IPS-18a (cell line): ENCODE data around the gene TSPEAR.
"Not testable (repeated sequence)": the region's sequence is repeated elsewhere in the genome, so short reads cannot be mapped to it uniquely, and the experiment has no call there.

Source experiments
- H3K27ac ChIP-seq: one replicate; pipeline ENCODE4 v1.5.1; 2013; ENCODE audit warnings: low read length
- H3K27me3 ChIP-seq: one replicate; pipeline ENCODE4 v1.6.1; 2013; ENCODE audit warnings: mild to moderate bottlenecking, low read length; ENCODE audit not compliant: control insufficient read depth, insufficient read depth
- H3K36me3 ChIP-seq: one replicate; pipeline ENCODE4 v1.6.1; 2013; ENCODE audit warnings: low read depth, low read length; ENCODE audit not compliant: control insufficient read depth
- H3K4me1 ChIP-seq: one replicate; pipeline ENCODE4 v1.6.1; 2013; ENCODE audit warnings: low read depth, low read length; ENCODE audit not compliant: control insufficient read depth
- H3K4me3 ChIP-seq: one replicate; pipeline ENCODE4 v1.5.1; 2013; ENCODE audit warnings: low read length
- H3K9ac ChIP-seq: one replicate; pipeline ENCODE4 v1.6.1; 2013; ENCODE audit warnings: mild to moderate bottlenecking, low read length, moderate library complexity
- H3K9me3 ChIP-seq: one replicate; pipeline ENCODE4 v1.6.1; 2013; ENCODE audit warnings: low read depth, low read length; ENCODE audit not compliant: control insufficient read depth

The TSPEAR gene

GRCh38 chr21:44558329-44558675 is 153.1 kb downstream of the TSPEAR start:
- H3K27ac ChIP-seq, H3K9me3 ChIP-seq, H3K27me3 ChIP-seq, H3K4me1 ChIP-seq, H3K36me3 ChIP-seq, H3K9ac ChIP-seq, H3K4me3 ChIP-seq: not testable (repeated sequence)

GRCh38 chr21:44557491-44558328 is 153.7 kb downstream of the TSPEAR start:
- Histone ChIP-seq H3K27me3 (no peaks in the 10 kb centered on the region), H3K27ac (no peak overlapping the region), H3K36me3 (no peaks in the 10 kb centered on the region), H3K4me1 (peaks cover 4% of the 10 kb centered on the region), H3K4me3 (no peak overlapping the region), H3K9me3 (no peaks in the 10 kb centered on the region), H3K9ac (no peak overlapping the region)

GRCh38 chr21:44556879-44557278 is 154.5 kb downstream of the TSPEAR start:
- H3K9me3 ChIP-seq: no peaks in the 10 kb centered on the region
- H3K9ac ChIP-seq: no peak overlapping the region
- no peak overlapping the region for H3K27ac ChIP-seq
- H3K4me3 ChIP-seq: no peak overlapping the region
- no peaks in the 10 kb centered on the region for H3K27me3 ChIP-seq
- H3K4me1 ChIP-seq: peaks cover 10% of the 10 kb centered on the region
- no peaks in the 10 kb centered on the region for H3K36me3 ChIP-seq

GRCh38 chr21:44555200-44555875 is 156.0 kb downstream of the TSPEAR start:
- Histone ChIP-seq H3K27ac (no peak overlapping the region), H3K9me3 (no peaks in the 10 kb centered on the region), H3K27me3 (no peaks in the 10 kb centered on the region), H3K36me3 (no peaks in the 10 kb centered on the region), H3K4me3 (no peak overlapping the region), H3K9ac (no peak overlapping the region), H3K4me1 (peaks cover 10% of the 10 kb centered on the region)

GRCh38 chr21:44552681-44553080 is 158.7 kb downstream of the TSPEAR start:
- Histone ChIP-seq H3K27me3 (no peaks in the 10 kb centered on the region), H3K4me3 (no peak overlapping the region), H3K9ac (no peak overlapping the region), H3K9me3 (no peaks in the 10 kb centered on the region), H3K27ac (no peak overlapping the region), H3K4me1 (peaks cover 30% of the 10 kb centered on the region), H3K36me3 (no peaks in the 10 kb centered on the region)

- Histone ChIP-seq H3K4me3 (no peak overlapping the region), H3K9ac (no peak overlapping the region), H3K27me3 (no peaks in the 10 kb centered on the region), H3K4me1 (peaks cover 33% of the 10 kb centered on the region), H3K27ac (no peak overlapping the region), H3K9me3 (peaks cover 3% of the 10 kb centered on the region), H3K36me3 (no peaks in the 10 kb centered on the region)
Observed at GRCh38 chr21:44552136-44552535, 159.2 kb downstream of the TSPEAR start.

GRCh38 chr21:44551340-44551961 is 159.9 kb downstream of the TSPEAR start, which contains the start of gene KRTAP10-2:
Gene KRTAP10-2, minus strand, starts transcription at chr21:44551505. Its CDS starts 47 bp downstream, at chr21:44551458.
- Histone ChIP-seq H3K9ac (no peak within 1 kb of the TSS), H3K9me3 (peaks cover 8% of the 10 kb centered on the region), H3K27ac (no peak within 1 kb of the TSS), H3K4me1 (peaks cover 33% of the 10 kb centered on the region), H3K4me3 (no peak within 1 kb of the TSS), H3K27me3 (no peaks in the 10 kb centered on the region), H3K36me3 (no peaks in the 10 kb centered on the region)

- Histone ChIP-seq H3K4me3 (no peak overlapping the region), H3K4me1 (peaks cover 33% of the 10 kb centered on the region), H3K9ac (no peak overlapping the region), H3K36me3 (no peaks in the 10 kb centered on the region), H3K27me3 (no peaks in the 10 kb centered on the region), H3K9me3 (peaks cover 8% of the 10 kb centered on the region), H3K27ac (no peak overlapping the region)
Observed at GRCh38 chr21:44550807-44551206, 160.6 kb downstream of the TSPEAR start.

- not testable (repeated sequence) for H3K36me3 ChIP-seq, H3K4me3 ChIP-seq, H3K27me3 ChIP-seq, H3K9ac ChIP-seq, H3K27ac ChIP-seq, H3K9me3 ChIP-seq
- peaks cover 33% of the 10 kb centered on the region for H3K4me1 ChIP-seq
Observed at GRCh38 chr21:44550285-44550684, 161.1 kb downstream of the TSPEAR start.

- H3K27me3 ChIP-seq: no peaks in the 10 kb centered on the region
- peak overlapping the region; percentile 50 for H3K9ac ChIP-seq
- no peak overlapping the region for H3K4me3 ChIP-seq
- H3K36me3 ChIP-seq: no peaks in the 10 kb centered on the region
- peak overlapping the region; percentile 85 for H3K27ac ChIP-seq
- peaks cover 8% of the 10 kb centered on the region for H3K9me3 ChIP-seq
- peaks cover 33% of the 10 kb centered on the region for H3K4me1 ChIP-seq
Observed at GRCh38 chr21:44549525-44550211, 161.7 kb downstream of the TSPEAR start.

GRCh38 chr21:44548922-44549321 is 162.4 kb downstream of the TSPEAR start:
- peaks cover 8% of the 10 kb centered on the region for H3K9me3 ChIP-seq
- no peaks in the 10 kb centered on the region for H3K27me3 ChIP-seq
- peaks cover 33% of the 10 kb centered on the region for H3K4me1 ChIP-seq
- H3K27ac ChIP-seq: peak overlapping the region; percentile 85
- no peaks in the 10 kb centered on the region for H3K36me3 ChIP-seq
- peak overlapping the region; percentile 50 for H3K9ac ChIP-seq
- H3K4me3 ChIP-seq: peak overlapping the region; percentile 22
